HG02840 (cell line): ENCODE data around the gene PLPPR5.
"Not testable (repeated sequence)": the region's sequence is repeated elsewhere in the genome, so short reads cannot be mapped to it uniquely, and the experiment has no call there.

Source experiments
- ATAC-seq: cut with Tn5 transposase; IDR thresholded peaks from one replicate; pipeline ENCODE4 v1.9.1; 2021; ENCODE audit warnings: mild to moderate bottlenecking, moderate library complexity, moderate number of reproducible peaks; ENCODE audit not compliant: unreplicated experiment, low FRiP score

PLPPR5 gene

GRCh38 chr1:98920441-98921110 is 84.1 kb downstream of the PLPPR5 start:
- no peak for ATAC-seq

- no peak for ATAC-seq
Observed at GRCh38 chr1:98919652-98920051, 85.0 kb downstream of the PLPPR5 start.

GRCh38 chr1:98919211-98919610 is 85.5 kb downstream of the PLPPR5 start:
- no peak for ATAC-seq

GRCh38 chr1:98914547-98914946 is 90.1 kb downstream of the PLPPR5 start:
- no peak for ATAC-seq

- no peak for ATAC-seq
Observed at GRCh38 chr1:98910827-98911226, 93.8 kb downstream of the PLPPR5 start.

GRCh38 chr1:98908980-98909379 is 95.7 kb downstream of the PLPPR5 start:
- ATAC-seq: no peak

- ATAC-seq: no peak
Observed at GRCh38 chr1:98906809-98907208, 97.9 kb downstream of the PLPPR5 start.

DNA sequence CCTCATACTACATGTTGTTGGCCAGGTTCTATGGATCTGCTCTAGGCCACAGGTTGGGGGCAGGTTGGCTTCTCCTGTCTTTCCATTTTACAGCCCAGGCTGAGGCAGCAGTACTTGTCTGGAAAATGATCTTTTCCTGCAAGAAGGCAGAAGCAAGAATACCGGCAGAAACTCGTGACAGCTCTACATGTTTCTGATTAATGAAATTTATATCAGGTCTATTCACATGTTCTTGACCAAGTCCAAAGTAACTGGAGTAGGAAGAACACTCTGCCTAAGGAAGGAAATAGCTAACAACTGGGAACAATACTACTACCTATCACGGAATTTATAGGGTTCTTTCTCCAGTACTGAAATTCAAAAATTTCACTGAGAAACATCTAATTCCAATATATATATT is 98.3 kb downstream of the PLPPR5 start:
- ATAC-seq: no peak

DNA sequence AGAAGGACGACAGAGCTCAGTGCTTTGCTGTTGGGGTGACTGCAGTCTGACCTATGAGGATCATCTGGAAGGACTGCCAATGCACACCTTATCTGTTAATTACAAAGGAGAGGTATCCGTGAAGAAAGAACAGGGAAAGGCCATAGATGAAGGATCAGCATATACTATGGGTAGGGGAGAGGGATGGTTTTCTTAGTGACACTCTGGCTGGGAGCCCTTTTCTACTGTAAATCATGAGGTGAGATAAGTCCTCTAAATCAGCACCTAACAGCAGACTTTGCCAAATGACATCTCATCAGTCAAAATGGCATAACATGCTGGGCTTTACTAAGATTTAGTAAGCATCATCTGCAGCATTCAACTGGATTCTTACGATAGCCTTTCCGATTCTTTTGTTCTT is 100.0 kb downstream of the PLPPR5 start:
- ATAC-seq: no peak

GRCh38 chr1:98903726-98904125 is 100.9 kb downstream of the PLPPR5 start:
- ATAC-seq: no peak

DNA sequence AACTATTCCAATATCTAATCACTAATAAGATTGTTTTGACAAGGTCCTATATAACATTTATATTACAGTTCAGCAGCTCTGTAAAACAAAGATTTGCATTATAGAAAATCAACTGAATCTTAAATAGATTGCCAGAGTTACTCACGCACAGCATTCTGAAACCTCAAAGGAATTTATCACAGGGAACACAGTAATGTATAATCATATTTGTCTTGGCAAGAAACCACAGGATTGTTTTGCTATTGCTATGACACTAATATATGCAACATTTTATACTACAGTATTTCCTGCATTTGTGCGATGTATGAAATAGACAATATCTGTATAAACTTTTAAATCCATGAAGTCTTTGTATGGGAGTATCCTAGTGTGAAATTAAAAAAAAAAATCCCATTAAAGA is 101.4 kb downstream of the PLPPR5 start:
- no peak for ATAC-seq

DNA sequence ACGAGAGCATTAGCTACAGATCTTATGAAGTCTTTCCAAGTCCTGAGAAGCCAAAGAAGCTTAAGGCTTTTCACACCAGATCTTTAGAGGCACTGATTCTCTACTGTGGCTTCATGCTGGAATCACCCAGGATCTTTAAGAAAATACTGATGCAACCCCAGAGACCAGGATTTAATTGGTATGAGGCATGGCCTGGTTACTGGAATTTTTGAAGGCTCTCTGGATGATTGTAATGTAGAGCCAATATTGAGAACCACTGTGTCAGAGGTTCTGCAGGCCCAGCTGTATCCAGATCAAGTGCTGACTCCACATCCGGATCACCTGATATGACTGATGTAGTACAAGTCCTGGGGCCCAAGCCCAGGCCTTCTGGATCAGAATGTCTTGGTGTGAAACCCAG is 105.7 kb downstream of the PLPPR5 start:
- ATAC-seq: no peak

- ATAC-seq: no peak
Observed at GRCh38 chr1:98897479-98897878, 107.2 kb downstream of the PLPPR5 start.

GRCh38 chr1:98896711-98897445 is 107.8 kb downstream of the PLPPR5 start:
- no peak for ATAC-seq

- ATAC-seq: no peak
Observed at GRCh38 chr1:98893371-98893770, 111.3 kb downstream of the PLPPR5 start.

- no peak for ATAC-seq
Observed at GRCh38 chr1:98888869-98889268, 115.8 kb downstream of the PLPPR5 start.

GRCh38 chr1:98887507-98887906 is 117.2 kb downstream of the PLPPR5 start:
- ATAC-seq: no peak

DNA sequence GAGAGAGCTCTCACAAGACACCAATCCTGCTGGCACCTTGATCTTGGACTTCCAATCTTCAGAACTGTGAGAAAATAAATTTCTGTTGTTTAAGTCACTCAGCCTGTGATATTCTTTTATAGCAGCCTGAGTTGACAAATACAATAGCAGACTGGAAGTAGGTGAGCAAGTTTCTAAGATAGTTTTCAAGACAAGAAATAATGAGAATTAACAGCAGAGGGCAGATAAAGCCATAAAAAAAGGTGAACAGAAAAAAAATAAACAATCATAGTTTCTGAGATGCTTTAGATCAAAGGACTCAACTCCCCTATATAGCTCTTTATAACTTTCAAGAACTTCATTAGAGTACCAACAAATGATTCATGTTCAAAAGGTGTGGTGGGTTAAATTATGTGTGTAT is 119.8 kb downstream of the PLPPR5 start:
- ATAC-seq: no peak

- no peak for ATAC-seq
Observed at GRCh38 chr1:98881901-98882300, 122.8 kb downstream of the PLPPR5 start.

- ATAC-seq: not testable (repeated sequence)
Observed at GRCh38 chr1:98881234-98881633, 123.4 kb downstream of the PLPPR5 start.

DNA sequence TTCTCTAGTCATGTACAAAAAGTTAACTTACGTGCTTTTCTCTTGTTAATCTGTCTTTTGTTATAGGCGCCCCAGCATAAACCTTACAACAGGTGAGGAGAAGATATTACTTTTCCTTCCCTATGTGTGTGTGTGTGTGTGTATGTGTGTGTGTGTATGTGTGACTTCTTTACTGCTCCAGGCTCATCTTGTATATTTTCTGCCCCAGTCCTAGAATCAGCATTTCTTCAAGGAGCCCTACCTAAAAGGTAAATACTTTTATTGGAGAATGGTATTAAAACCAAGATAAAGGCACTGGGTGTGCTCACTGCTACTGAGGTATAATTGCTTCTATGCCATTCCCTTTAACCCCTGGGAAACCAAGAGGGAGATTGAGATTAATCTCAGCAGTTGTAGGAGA is 129.8 kb downstream of the PLPPR5 start:
- no peak for ATAC-seq
